LNCaP clone FGC (cell line): ENCODE results near the gene TBX4.
"Not testable (repeated sequence)": the region's sequence is repeated elsewhere in the genome, so short reads cannot be mapped to it uniquely, and the experiment has no call there.

Source experiments
- DNase-seq: peaks from one replicate; pipeline ENCODE4 v3.0.0-alpha.2; 2011; ENCODE audit warnings: low read depth
- H3K4me3 ChIP-seq: 2 replicates; pipeline ENCODE4 v1.5.1; 2011; ENCODE audit warnings: mild to moderate bottlenecking, low read depth, low read length, control low read depth
- CTCF ChIP-seq: IDR thresholded peaks from 2 replicates; pipeline ENCODE4 v1.5.1; 2012; ENCODE audit warnings: mild to moderate bottlenecking; ENCODE audit not compliant: control insufficient read depth, insufficient read depth; ENCODE audit errors: extremely low read depth

The TBX4 gene

DNA sequence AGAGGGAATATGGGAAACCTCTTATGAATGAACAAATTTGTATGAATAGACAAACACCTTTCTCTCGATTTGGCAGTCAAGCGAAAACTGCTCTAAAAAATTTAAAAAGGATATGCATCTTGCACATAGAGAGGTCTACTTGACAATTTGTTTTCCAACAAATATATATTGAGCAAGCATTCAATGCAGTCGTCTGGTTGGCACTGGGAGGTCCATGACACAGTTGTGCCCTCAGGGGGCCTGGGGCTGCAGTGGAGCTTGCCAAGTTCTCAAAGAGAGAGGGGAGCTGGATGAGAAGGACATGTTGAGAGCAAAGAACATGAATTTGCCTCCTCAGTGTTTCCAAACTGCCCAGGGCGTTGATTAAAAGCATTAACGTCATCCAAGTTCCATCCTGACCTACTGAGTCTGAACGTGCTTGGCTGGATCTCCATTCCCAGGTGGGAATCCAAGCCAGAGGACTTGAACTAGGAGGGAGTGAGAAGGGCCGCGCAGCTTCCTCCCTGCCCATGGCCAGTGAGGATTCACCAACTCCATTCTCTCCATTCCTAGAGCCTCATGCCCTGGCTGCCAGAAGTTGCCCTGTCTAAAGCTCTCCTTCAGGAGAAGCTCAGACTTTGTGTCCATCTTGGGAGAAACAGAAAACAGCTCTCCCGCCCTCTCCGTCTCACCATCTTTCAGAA, 28.1 kb upstream of the TBX4 start:
- DNase-seq, result no peak
- no peak overlapping the region for H3K4me3 ChIP-seq
- no peak for TF ChIP-seq CTCF

DNA sequence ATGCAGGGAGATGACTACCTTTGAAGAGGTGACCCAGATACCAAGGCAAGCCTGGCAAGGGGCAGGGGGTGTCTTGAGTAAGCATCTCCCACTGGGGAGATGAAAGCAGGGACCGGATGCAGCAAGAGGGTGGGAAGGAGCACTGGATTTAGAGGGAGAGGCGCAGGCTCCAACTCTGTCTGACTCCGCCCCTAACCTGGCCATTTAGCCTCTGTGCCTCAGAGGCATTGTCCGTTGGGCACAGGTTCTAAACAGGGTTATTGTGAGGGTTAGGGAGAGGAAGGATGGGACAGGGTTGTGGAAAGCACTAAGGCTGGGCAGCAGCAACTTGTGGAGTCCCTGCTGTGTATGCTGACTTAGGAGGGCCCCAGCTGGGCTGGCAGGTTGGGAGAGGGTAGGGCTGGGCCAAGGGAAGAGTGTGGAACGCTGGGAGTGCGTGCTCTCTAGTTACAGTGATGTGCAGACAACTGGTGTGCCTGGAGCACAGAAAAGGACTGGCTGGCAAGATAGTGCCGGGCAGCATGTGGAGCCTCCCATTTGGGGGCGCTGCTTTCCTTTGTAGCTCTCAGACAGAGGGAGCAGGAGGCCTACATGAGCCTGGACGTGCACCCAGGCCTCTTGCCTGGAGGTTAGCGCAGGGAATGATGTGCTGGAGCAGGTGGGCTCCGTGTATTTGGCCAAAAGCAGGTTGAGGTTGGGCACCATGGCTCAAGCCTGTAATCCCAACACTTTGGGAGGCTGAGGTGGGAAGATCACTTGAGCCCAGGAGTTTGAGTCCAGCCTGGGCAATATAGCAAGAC, 26.3 kb upstream of the TBX4 start:
- TF ChIP-seq CTCF, result no peak
- DNase-seq, result no peak
- H3K4me3 ChIP-seq, result no peak overlapping the region

DNA sequence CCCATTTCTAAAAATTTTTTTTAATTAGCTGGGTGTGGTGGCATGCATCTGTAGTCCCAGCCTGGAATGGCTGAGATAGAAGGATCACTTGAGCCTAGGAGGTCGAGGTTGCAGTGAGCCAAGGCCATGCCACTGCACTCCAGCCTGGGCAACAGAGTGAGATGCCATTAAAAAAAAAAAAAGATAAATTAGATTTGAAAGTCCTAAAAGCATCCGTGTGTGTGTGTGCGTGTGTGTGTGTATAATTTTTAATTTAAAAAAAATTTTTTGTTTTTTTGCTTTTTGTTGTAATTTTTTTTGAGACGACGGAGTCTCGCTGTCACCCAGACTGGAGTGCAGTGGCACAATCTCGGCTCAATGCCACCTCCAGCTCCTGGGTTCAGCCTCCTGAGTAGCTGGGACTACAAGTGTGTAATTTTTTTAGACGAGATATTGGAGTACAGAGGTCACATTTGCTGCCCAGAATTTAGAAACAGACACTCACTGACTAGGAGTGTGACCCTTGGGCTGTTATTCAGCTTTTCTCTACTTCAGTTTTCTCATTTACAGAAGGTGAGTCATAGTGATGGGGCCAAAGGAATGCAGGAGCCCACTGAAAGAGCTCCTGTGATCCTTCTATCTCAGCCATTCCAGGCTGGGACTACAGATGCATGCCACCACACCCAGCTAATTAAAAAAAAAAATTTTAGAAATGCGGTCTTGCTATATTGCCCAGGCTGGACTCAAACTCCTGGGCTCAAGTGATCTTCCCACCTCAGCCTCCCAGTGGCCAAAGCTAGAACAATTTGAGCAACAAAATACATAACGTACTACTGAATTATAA, 25.5 kb upstream of the TBX4 start:
- H3K4me3 ChIP-seq, result no peak overlapping the region
- DNase-seq, result no peak
- TF ChIP-seq CTCF, result no peak

- DNase-seq, result no peak
- TF ChIP-seq CTCF, result no peak
- H3K4me3 ChIP-seq, result no peak overlapping the region
These were observed 24.7 kb upstream of the TBX4 start for GRCh38 chr17:61427567-61427966.

DNA sequence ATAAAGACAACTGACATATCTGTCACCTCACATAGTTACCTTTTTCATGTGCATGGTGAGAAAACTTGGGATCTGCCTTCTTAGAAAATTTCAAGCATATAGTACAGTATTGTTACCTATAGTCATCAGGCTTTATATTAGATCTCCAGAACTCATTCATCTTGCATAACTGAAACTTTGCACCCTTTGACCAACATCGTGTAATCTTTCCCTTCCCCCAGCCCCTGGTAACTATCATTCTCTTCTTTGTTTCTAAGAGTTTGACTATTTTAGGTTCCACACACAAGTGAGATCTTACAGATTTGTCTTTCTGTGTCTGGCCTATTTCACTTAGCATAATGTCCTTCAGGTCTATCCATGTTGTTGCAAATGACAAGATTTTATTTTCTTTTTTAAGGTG, 22.9 kb upstream of the TBX4 start:
- H3K4me3 ChIP-seq, result no peak overlapping the region
- no peak for TF ChIP-seq CTCF
- DNase-seq, result no peak

DNA sequence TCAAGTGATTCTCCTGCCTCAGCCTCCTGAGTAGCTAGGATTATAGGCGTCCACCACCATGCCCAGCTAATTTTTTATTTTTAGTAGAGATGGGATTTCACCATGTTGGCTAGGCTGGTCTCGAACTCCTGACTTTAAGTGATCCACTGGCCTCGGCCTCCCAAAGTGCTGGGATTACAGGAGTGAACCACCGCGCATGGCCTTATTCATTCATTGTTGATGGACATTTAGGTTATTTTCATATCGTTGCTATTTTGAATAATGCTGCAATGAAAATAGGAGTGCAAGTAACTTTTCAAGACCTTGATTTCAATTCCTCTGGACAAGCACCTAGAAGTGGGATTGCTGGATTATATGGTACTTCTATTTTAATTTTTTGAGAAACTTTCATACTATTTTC, 22.4 kb upstream of the TBX4 start:
- H3K4me3 ChIP-seq, DNase-seq: not testable (repeated sequence)
